Esophagus squamous epithelium (tissue), 4 donors: ENCODE results near the gene PRRC2B.

Experiments
- CTCF ChIP-seq, 6 experiments: fragments of 450-650 bp in 4 of 6; fragments of 200-600 bp in 2 of 6; sonication (generic) in 2 of 6; IDR thresholded peaks; one replicate each; pipeline ENCODE4 v1.5.1; 2016 to 2019; ENCODE audit warnings: antibody characterized with exemption in 6 of 6, mild to moderate bottlenecking in 4 of 6, moderate library complexity in 4 of 6
- POLR2A ChIP-seq, 4 donors: fragments of 450-650 bp; IDR thresholded peaks; one replicate each; pipeline ENCODE4 v1.6.1; 2017; ENCODE audit warnings: antibody characterized with exemption in 4 of 4, mild to moderate bottlenecking in 4 of 4, moderate library complexity in 3 of 4

GRCh38 chr9:131419716-131420115 lies 25.8 kb downstream of the PRRC2B start:
- no peak for TF ChIP-seq CTCF (IDR thresholded peaks at IDR 0.05)
- TF ChIP-seq POLR2A (IDR thresholded peaks at IDR 0.05), result no peak
